ENCODE data around the gene PDCL3.

Gene PDCL3

DNA sequence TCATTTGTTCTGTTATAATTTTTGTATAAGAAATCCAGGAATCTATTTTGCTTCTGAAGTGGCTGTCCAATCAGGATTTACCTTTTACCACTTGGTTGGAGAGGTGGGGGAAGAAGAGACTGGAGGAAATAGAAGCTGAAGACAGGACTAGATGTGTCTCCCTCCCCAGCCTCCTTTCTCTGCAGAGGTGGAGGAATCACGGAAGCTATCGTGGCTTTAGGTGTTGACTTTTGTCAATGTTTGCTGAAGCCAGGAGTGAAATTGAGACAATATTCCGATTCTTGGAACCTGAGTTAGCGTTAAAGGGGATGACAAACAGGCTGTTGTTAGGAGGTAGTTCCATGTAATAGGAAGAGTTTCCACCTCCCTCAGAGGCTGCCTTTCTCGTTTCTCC, 43.5 kb downstream of the PDCL3 start:
- no peak overlapping the region for H3K27ac ChIP-seq (ENCODE audit: insufficient read depth, low read length, poor library complexity, severe bottlenecking)
- H3K4me3 ChIP-seq (ENCODE audit: insufficient read depth, low read depth, low read length, poor library complexity, severe bottlenecking) = no peak overlapping the region
- no peaks in the 10 kb centered on the region for H3K27me3 ChIP-seq (replicated peaks; ENCODE audit: control insufficient read depth, insufficient read depth, low read length, poor library complexity, severe bottlenecking)
- H3K36me3 ChIP-seq (ENCODE audit: control insufficient read depth, insufficient read depth, low read length) = no peaks in the 10 kb centered on the region
- no peaks in the 10 kb centered on the region for H3K9me3 ChIP-seq (ENCODE audit: control insufficient read depth, low read length)
- H3K4me1 ChIP-seq (ENCODE audit: control insufficient read depth, insufficient read depth, low read length, poor library complexity, severe bottlenecking) = no peaks in the 10 kb centered on the region
- DNase-seq = no peak

DNA sequence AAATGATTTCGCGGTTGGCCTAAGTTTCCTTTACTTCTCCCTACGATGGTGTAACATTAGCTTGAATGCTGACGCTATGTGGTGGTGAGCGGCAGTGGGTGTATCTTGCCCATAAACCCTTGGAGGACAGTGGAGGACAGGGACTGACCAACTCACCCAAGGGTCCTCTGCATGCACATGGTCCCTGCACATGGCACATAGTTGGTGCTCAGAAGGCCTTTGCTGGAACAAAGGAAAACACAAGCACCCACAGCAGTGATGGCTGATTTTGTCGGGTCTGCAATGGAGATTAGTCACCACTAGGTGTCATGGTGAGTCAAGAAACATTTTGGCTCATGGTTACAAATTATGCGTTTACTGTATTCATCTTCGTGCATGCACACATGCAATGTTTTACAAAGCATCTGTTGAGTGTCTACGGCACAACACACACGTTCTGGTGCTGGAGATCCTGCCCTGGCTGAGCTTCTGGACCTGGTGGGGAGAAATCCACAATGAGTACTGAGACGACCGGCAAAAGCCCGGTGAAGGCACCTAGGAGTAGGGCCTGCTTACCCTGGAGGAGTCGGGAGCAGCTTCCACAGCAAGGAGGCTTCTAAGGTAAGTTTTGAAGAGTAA, 44.0 kb downstream of the PDCL3 start:
- Histone ChIP-seq H3K9me3 (ENCODE audit: control insufficient read depth, low read length) (no peaks in the 10 kb centered on the region), H3K27me3 (replicated peaks; ENCODE audit: control insufficient read depth, insufficient read depth, low read length, poor library complexity, severe bottlenecking) (no peaks in the 10 kb centered on the region), H3K36me3 (ENCODE audit: control insufficient read depth, insufficient read depth, low read length) (no peaks in the 10 kb centered on the region), H3K27ac (ENCODE audit: insufficient read depth, low read length, poor library complexity, severe bottlenecking) (no peak overlapping the region), H3K4me1 (ENCODE audit: control insufficient read depth, insufficient read depth, low read length, poor library complexity, severe bottlenecking) (no peaks in the 10 kb centered on the region), H3K4me3 (ENCODE audit: insufficient read depth, low read depth, low read length, poor library complexity, severe bottlenecking) (no peak overlapping the region)
- peak in 1 of 3 donors; percentile 3 for DNase-seq

DNA sequence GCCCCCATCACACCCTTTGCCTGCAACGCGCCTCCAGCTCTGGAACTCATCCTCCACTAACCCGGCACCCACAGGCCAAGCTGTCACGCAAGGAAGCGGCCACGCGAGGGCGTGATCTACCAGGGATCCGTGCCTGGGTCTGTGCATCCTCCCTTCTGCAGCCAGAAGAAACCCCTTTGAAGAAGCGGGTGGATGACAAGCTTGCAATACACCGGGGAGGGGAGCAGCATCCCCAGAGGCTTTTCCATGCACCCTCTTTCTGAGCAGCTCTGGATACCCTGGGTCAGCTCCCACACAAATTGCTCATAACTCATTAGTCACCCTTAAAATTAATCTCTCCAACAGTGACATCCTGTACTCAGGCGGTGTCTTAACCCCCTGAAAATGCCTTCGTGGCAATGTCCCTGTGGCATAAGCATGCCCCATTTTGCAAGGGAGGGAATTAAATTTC, 47.6 kb downstream of the PDCL3 start:
- peak; percentile 42 to 54 (median 52) for DNase-seq
- no peaks in the 10 kb centered on the region for H3K4me1 ChIP-seq (ENCODE audit: control insufficient read depth, insufficient read depth, low read length, poor library complexity, severe bottlenecking)
- H3K27me3 ChIP-seq (replicated peaks; ENCODE audit: control insufficient read depth, insufficient read depth, low read length, poor library complexity, severe bottlenecking) = no peaks in the 10 kb centered on the region
- no peak overlapping the region for H3K27ac ChIP-seq (ENCODE audit: insufficient read depth, low read length, poor library complexity, severe bottlenecking)
- H3K4me3 ChIP-seq (ENCODE audit: insufficient read depth, low read depth, low read length, poor library complexity, severe bottlenecking) = no peak overlapping the region
- H3K9me3 ChIP-seq (ENCODE audit: control insufficient read depth, low read length) = no peaks in the 10 kb centered on the region
- H3K36me3 ChIP-seq (ENCODE audit: control insufficient read depth, insufficient read depth, low read length) = no peaks in the 10 kb centered on the region

DNA sequence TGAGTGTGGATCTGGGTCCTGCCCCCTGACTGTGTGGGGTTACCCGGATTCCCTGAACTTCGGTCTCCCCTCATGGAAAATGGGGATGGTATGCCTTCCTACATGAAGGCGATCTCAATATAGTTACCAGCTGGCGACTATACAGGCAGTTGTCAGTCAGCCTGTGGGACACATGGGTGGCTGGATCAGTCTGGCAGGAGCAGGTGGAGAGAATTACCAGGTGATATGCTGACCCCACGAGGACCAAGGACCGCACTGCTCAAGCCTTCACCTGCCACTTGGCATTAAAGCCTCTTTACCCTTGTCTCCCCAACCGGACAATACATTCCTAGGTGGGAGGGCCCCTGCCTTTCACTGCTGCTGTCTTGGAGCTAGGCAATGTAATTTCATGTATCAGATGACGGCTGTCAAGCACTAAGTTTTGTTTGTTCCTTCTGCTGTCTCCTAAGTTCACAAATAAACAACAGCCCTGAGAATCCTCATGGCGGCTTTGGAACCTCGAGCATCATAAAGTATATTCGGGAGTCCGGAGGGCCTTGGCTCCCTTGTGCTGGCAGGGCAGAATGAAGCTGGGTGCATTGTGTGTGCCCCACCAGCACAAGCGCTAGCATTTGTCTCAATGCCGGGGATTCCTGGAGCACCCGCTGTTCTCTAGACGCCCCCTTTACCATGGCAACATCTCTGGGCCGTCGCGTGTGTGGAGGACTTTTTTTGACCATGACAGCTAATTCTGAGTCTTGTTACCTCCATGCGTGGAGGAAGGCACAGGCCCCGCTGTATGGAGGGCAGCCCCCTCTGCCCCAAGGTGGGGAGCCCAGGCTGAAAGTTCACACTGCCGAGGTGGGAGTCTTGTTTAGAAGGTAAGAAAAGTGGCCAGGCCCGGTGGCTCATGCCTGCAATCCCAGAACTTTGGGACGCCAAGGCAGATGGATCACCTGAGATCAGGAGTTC, 48.6 kb downstream of the PDCL3 start:
- H3K4me3 ChIP-seq (ENCODE audit: insufficient read depth, low read depth, low read length, poor library complexity, severe bottlenecking) = no peak overlapping the region
- H3K27ac ChIP-seq (ENCODE audit: insufficient read depth, low read length, poor library complexity, severe bottlenecking) = no peak overlapping the region
- no peaks in the 10 kb centered on the region for H3K27me3 ChIP-seq (replicated peaks; ENCODE audit: control insufficient read depth, insufficient read depth, low read length, poor library complexity, severe bottlenecking)
- no peak for DNase-seq
- H3K4me1 ChIP-seq (ENCODE audit: control insufficient read depth, insufficient read depth, low read length, poor library complexity, severe bottlenecking) = no peaks in the 10 kb centered on the region
- H3K9me3 ChIP-seq (ENCODE audit: control insufficient read depth, low read length) = no peaks in the 10 kb centered on the region
- no peaks in the 10 kb centered on the region for H3K36me3 ChIP-seq (ENCODE audit: control insufficient read depth, insufficient read depth, low read length)

DNA sequence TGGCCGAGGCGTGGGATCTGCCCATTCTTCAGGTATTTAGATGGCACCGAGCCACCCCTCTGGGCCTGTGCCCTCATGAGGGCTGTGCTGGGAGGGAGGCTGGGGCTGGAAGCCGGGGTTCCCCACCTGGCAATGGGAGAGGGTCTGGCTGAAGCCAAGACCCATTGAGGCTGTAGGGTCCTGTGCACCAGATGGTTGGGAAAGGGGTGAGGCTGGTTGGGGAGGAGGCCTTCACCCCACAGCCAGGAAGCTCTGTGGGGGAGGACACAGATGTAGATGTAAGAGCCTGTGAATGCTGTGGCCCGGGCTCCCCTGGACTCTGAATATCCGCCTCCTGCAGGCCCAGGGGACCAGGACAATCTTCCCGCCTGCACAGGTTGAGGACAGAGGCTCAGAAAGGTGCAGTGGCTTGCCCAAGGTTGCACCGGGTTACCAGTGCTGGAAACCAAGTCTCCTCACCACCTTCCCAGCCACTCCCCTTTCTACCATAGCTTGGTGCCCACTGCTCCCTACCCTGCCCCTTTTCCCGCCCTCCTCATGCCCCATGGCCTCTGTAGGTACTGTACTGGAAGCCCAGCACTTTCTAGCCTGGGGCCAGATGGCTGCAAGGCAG, 49.7 kb downstream of the PDCL3 start:
- H3K36me3 ChIP-seq (ENCODE audit: control insufficient read depth, insufficient read depth, low read length) = no peaks in the 10 kb centered on the region
- H3K4me1 ChIP-seq (ENCODE audit: control insufficient read depth, insufficient read depth, low read length, poor library complexity, severe bottlenecking) = no peaks in the 10 kb centered on the region
- no peaks in the 10 kb centered on the region for H3K9me3 ChIP-seq (ENCODE audit: control insufficient read depth, low read length)
- H3K27ac ChIP-seq (ENCODE audit: insufficient read depth, low read length, poor library complexity, severe bottlenecking) = no peak overlapping the region
- H3K27me3 ChIP-seq (replicated peaks; ENCODE audit: control insufficient read depth, insufficient read depth, low read length, poor library complexity, severe bottlenecking) = no peaks in the 10 kb centered on the region
- no peak for DNase-seq
- no peak overlapping the region for H3K4me3 ChIP-seq (ENCODE audit: insufficient read depth, low read depth, low read length, poor library complexity, severe bottlenecking)

DNA sequence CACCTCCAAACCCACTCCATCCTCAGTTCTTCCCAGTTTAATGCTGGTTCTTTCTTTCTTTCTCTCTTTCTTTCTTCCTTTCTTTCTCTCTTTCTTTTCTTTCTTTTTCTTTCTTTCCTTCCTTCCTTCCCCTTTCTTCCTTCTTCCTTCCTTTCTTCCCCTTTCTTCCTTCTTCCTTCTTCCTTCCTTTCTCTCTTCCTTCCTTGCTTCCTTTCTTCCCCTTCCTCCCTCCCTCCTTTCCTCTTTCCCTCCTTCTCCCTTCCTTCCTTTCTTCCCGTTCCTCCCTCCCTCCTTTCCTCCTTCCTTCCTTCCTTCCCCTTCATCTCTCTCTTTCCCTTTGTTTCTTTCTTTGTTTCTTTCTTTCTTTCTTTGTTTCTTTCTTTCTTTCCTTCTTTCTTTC, 50.9 kb downstream of the PDCL3 start:
- no peaks in the 10 kb centered on the region for H3K9me3 ChIP-seq (ENCODE audit: control insufficient read depth, low read length)
- no peak overlapping the region for H3K4me3 ChIP-seq (ENCODE audit: insufficient read depth, low read depth, low read length, poor library complexity, severe bottlenecking)
- H3K4me1 ChIP-seq (ENCODE audit: control insufficient read depth, insufficient read depth, low read length, poor library complexity, severe bottlenecking) = no peaks in the 10 kb centered on the region
- no peaks in the 10 kb centered on the region for H3K36me3 ChIP-seq (ENCODE audit: control insufficient read depth, insufficient read depth, low read length)
- H3K27me3 ChIP-seq (replicated peaks; ENCODE audit: control insufficient read depth, insufficient read depth, low read length, poor library complexity, severe bottlenecking) = no peaks in the 10 kb centered on the region
- H3K27ac ChIP-seq (ENCODE audit: insufficient read depth, low read length, poor library complexity, severe bottlenecking) = no peak overlapping the region
- no peak for DNase-seq

DNA sequence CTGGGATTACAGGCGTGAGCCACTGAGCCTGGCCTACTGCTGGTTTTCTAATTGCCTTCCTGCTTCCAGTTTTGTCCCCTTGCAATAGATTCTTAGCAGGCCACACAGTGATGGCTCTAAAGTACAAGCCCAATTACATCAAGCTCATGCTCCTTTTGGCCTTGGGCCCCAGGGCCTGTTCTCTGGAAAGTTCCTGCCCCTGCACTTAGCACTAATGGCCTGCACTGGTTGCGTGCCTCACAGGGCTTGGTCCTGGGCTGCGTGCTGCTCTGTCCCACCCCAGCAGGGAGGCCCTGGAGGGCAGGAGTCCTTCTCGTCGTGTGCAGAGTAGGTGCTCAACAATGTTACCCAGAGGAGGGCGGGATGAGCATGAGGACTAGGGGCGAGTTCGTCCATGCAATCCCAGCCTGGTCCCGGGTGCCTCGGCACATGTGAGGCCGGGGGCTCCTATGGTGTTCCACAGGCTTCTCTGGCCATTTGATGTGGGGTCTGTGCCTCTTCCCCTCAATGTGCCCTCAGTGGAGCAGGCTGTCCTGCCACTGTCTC, 51.7 kb downstream of the PDCL3 start:
- no peak for DNase-seq
- H3K4me1 ChIP-seq (ENCODE audit: control insufficient read depth, insufficient read depth, low read length, poor library complexity, severe bottlenecking) = no peaks in the 10 kb centered on the region
- no peaks in the 10 kb centered on the region for H3K36me3 ChIP-seq (ENCODE audit: control insufficient read depth, insufficient read depth, low read length)
- no peak overlapping the region for H3K27ac ChIP-seq (ENCODE audit: insufficient read depth, low read length, poor library complexity, severe bottlenecking)
- no peaks in the 10 kb centered on the region for H3K9me3 ChIP-seq (ENCODE audit: control insufficient read depth, low read length)
- no peaks in the 10 kb centered on the region for H3K27me3 ChIP-seq (replicated peaks; ENCODE audit: control insufficient read depth, insufficient read depth, low read length, poor library complexity, severe bottlenecking)
- H3K4me3 ChIP-seq (ENCODE audit: insufficient read depth, low read depth, low read length, poor library complexity, severe bottlenecking) = no peak overlapping the region

DNA sequence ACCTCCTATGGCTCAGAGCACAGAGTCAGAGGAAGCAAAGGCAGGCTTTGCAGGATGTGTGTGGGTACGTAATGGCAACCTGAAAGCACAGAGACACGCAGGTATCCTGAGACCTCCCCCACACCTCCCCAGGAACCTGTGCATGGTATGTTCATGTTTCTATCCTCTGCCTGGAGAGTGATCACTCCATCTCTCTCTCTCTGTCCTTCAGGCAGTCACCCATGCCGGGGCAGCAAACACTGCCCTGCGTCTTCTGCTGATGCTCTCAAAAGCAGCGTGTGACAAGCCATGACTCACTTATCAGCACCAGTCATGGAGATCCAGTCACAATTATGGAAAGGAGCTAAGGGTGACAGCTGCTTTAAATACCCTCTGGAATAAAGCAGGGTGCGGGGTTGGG, 52.7 kb downstream of the PDCL3 start:
- Histone ChIP-seq H3K36me3 (ENCODE audit: control insufficient read depth, insufficient read depth, low read length) (no peaks in the 10 kb centered on the region), H3K27me3 (replicated peaks; ENCODE audit: control insufficient read depth, insufficient read depth, low read length, poor library complexity, severe bottlenecking) (no peaks in the 10 kb centered on the region), H3K27ac (ENCODE audit: insufficient read depth, low read length, poor library complexity, severe bottlenecking) (no peak overlapping the region), H3K4me3 (ENCODE audit: insufficient read depth, low read depth, low read length, poor library complexity, severe bottlenecking) (no peak overlapping the region), H3K9me3 (ENCODE audit: control insufficient read depth, low read length) (no peaks in the 10 kb centered on the region), H3K4me1 (ENCODE audit: control insufficient read depth, insufficient read depth, low read length, poor library complexity, severe bottlenecking) (no peaks in the 10 kb centered on the region)
- no peak for DNase-seq

DNA sequence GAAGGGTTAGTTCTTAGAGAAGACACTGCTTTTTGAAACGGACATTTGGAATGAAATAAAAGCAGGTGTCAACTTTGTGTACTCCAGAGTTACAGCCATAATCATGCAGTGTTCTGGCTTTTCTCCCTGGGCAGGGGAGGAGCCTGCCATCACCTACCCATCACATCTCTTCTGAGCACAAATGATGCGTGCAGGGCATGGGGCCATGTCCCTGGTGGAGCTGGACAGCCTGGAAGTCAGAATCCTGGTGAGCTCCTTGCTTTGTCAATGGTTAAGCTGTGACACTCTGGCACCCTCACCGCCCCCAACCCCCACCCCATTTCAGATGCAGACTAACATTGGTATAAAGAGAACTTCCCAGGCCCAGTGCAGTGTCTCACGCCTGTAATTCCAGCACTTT, 53.1 kb downstream of the PDCL3 start:
- H3K27ac ChIP-seq (ENCODE audit: insufficient read depth, low read length, poor library complexity, severe bottlenecking) = no peak overlapping the region
- H3K9me3 ChIP-seq (ENCODE audit: control insufficient read depth, low read length) = no peaks in the 10 kb centered on the region
- H3K27me3 ChIP-seq (replicated peaks; ENCODE audit: control insufficient read depth, insufficient read depth, low read length, poor library complexity, severe bottlenecking) = no peaks in the 10 kb centered on the region
- no peaks in the 10 kb centered on the region for H3K36me3 ChIP-seq (ENCODE audit: control insufficient read depth, insufficient read depth, low read length)
- DNase-seq = no peak
- H3K4me3 ChIP-seq (ENCODE audit: insufficient read depth, low read depth, low read length, poor library complexity, severe bottlenecking) = no peak overlapping the region
- no peaks in the 10 kb centered on the region for H3K4me1 ChIP-seq (ENCODE audit: control insufficient read depth, insufficient read depth, low read length, poor library complexity, severe bottlenecking)
